Measurements from ENCODE around the gene SPATA45.

SPATA45 gene

GRCh38 chr1:212860713-212861581, 13.5 kb upstream of the SPATA45 start:
- H3K9ac ChIP-seq (ENCODE audit: low read length) = no peak overlapping the region
- H3K4me3 ChIP-seq (ENCODE audit: insufficient read depth, low read length, poor library complexity, severe bottlenecking) = peak overlapping the region; percentile 77
- peaks cover 22% of the 10 kb centered on the region for H3K36me3 ChIP-seq (ENCODE audit: low read length)

GRCh38 chr1:212858461-212859265, 11.2 kb upstream of the SPATA45 start:
- Histone ChIP-seq H3K36me3 (ENCODE audit: low read length) (peaks cover 15% of the 10 kb centered on the region), H3K79me2 (ENCODE audit: insufficient read depth, low read length) (peaks cover 67% of the 10 kb centered on the region), H3K4me3 (ENCODE audit: insufficient read depth, low read length, poor library complexity, severe bottlenecking) (peak overlapping the region; percentile 77), H3K4me2 (ENCODE audit: low read depth, low read length, poor library complexity, severe bottlenecking) (peak overlapping the region; percentile 92), H3K27ac (ENCODE audit: low read depth, low read length) (peak overlapping the region; percentile 58), H3K9ac (ENCODE audit: low read length) (peak overlapping the region; percentile 87), H3F3A (ENCODE audit: insufficient read depth) (peaks cover 4% of the 10 kb centered on the region; the same call in 1 of the 2 replicates), H3K9me3 (ENCODE audit: insufficient read depth, low read length) (no peaks in the 10 kb centered on the region), H3K9me2 (replicated peaks; ENCODE audit: insufficient read depth, low read length) (no peaks in the 10 kb centered on the region), H4K20me1 (ENCODE audit: low read depth, low read length) (peaks cover 5% of the 10 kb centered on the region; the same call in 1 of the 2 replicates), H3K27me3 (ENCODE audit: low read length) (no peaks in the 10 kb centered on the region), H2AFZ (ENCODE audit: low read depth, low read length, severe bottlenecking) (peak overlapping the region; percentile 81)
- no peak for TF ChIP-seq EZH2phosphoT487 (conservative IDR thresholded peaks at IDR 0.05; ENCODE audit: low read length)
- TF ChIP-seq, protein P1, sequence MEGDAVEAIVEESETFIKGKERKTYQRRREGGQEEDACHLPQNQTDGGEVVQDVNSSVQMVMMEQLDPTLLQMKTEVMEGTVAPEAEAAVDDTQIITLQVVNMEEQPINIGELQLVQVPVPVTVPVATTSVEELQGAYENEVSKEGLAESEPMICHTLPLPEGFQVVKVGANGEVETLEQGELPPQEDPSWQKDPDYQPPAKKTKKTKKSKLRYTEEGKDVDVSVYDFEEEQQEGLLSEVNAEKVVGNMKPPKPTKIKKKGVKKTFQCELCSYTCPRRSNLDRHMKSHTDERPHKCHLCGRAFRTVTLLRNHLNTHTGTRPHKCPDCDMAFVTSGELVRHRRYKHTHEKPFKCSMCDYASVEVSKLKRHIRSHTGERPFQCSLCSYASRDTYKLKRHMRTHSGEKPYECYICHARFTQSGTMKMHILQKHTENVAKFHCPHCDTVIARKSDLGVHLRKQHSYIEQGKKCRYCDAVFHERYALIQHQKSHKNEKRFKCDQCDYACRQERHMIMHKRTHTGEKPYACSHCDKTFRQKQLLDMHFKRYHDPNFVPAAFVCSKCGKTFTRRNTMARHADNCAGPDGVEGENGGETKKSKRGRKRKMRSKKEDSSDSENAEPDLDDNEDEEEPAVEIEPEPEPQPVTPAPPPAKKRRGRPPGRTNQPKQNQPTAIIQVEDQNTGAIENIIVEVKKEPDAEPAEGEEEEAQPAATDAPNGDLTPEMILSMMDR (IDR thresholded peaks at IDR 0.05; ENCODE audit: insufficient read depth, low read length, poor library complexity, severe bottlenecking) = no peak

More at GRCh38 chr1:212860713-212861581, 13.5 kb upstream of the SPATA45 start:
- no peak for TF ChIP-seq EZH2phosphoT487 (conservative IDR thresholded peaks at IDR 0.05; ENCODE audit: low read length)
- TF ChIP-seq, protein P1 (IDR thresholded peaks at IDR 0.05; ENCODE audit: insufficient read depth, low read length, poor library complexity, severe bottlenecking) = no peak
- no peak overlapping the region for H3K27ac ChIP-seq (ENCODE audit: low read depth, low read length)
- no peaks in the 10 kb centered on the region for H3K9me2 ChIP-seq (replicated peaks; ENCODE audit: insufficient read depth, low read length)
- H4K20me1 ChIP-seq (ENCODE audit: low read depth, low read length) = peaks cover 5% of the 10 kb centered on the region; the same call in 1 of the 2 replicates
- H3K4me2 ChIP-seq (ENCODE audit: low read depth, low read length, poor library complexity, severe bottlenecking) = peak overlapping the region; percentile 92
- H3K27me3 ChIP-seq (ENCODE audit: low read length) = no peaks in the 10 kb centered on the region
- peaks cover 79% of the 10 kb centered on the region for H3K79me2 ChIP-seq (ENCODE audit: insufficient read depth, low read length)
- peaks cover 4% of the 10 kb centered on the region; the same call in 1 of the 2 replicates for H3F3A ChIP-seq (ENCODE audit: insufficient read depth)
- H2AFZ ChIP-seq (ENCODE audit: low read depth, low read length, severe bottlenecking) = no peak overlapping the region
- no peaks in the 10 kb centered on the region for H3K9me3 ChIP-seq (ENCODE audit: insufficient read depth, low read length)

DNA sequence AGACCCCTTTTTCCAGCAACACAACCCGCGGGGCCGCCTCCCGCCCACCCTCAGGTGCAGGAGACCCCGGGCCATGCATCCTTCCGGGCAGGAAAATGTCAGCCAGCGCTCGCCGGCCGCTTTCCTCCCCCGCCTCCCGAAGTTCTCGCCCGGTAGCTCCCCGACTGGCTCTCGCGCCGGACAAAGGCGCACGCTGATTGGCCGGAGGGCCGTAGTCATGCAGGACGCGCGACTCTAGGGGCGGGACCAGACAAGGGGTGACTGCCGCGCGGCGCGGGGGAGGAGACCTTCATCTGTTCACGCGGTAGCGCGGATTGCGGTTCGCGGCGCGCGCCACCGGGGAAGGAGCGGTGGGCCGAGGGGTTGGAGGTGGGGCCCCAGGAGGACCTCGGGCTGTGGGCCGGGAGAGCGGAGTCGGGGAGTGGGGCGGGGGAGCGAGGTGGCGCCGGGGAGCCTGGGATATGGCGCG, 10.6 kb upstream of the SPATA45 start, which contains the start of gene FLVCR1:
FLVCR1 (plus strand) TSS at position 284 of the 469 bp plus-strand sequence; CDS start at position 462, 178 bp downstream.
- no peak for TF ChIP-seq EZH2phosphoT487 (conservative IDR thresholded peaks at IDR 0.05; ENCODE audit: low read length)
- TF ChIP-seq, protein P1 (IDR thresholded peaks at IDR 0.05; ENCODE audit: insufficient read depth, low read length, poor library complexity, severe bottlenecking) = no peak
- Histone ChIP-seq H3K9me2 (replicated peaks; ENCODE audit: insufficient read depth, low read length) (no peaks in the 10 kb centered on the region), H3K4me3 (ENCODE audit: insufficient read depth, low read length, poor library complexity, severe bottlenecking) (peak within 1 kb of the TSS; percentile 77), H3K9ac (ENCODE audit: low read length) (peak within 1 kb of the TSS; percentile 87), H3K27ac (ENCODE audit: low read depth, low read length) (peak within 1 kb of the TSS; percentile 60), H3K36me3 (ENCODE audit: low read length) (peaks cover 12% of the 10 kb centered on the region), H2AFZ (ENCODE audit: low read depth, low read length, severe bottlenecking) (peak within 1 kb of the TSS; percentile 91), H3K9me3 (ENCODE audit: insufficient read depth, low read length) (no peaks in the 10 kb centered on the region), H3K4me2 (ENCODE audit: low read depth, low read length, poor library complexity, severe bottlenecking) (peak within 1 kb of the TSS; percentile 92), H3K79me2 (ENCODE audit: insufficient read depth, low read length) (peaks cover 62% of the 10 kb centered on the region), H3K27me3 (ENCODE audit: low read length) (no peaks in the 10 kb centered on the region), H3F3A (ENCODE audit: insufficient read depth) (peaks cover 4% of the 10 kb centered on the region; the same call in 1 of the 2 replicates), H4K20me1 (ENCODE audit: low read depth, low read length) (peaks cover 5% of the 10 kb centered on the region; the same call in 1 of the 2 replicates)
